Right forelimb (tissue), 1 donor: Measurements from ENCODE around the gene CFAP99.

Experiments
- DNase-seq: peaks from one replicate; pipeline ENCODE4 v3.0.0-alpha.2; 2018

The CFAP99 gene

DNA sequence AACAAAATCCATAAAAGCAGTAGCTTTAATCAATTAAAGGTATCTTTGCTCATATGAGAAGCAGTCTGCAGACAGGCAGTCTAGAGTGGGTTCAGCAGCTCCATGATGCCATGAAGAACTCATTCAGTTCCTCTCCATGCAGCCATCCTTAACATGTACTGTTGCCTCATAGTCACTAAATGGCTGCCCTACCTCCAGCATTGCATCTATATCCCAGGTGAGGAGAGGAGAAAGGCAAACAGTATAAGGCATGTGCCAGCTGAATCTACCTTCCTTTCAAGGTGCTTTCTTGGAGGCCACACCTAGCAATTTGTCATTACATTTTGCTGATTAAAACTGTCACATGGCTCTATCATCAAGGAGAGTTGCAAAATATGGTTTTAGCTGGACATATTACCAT is 13.2 kb downstream of the CFAP99 start:
- DNase-seq = no peak

DNA sequence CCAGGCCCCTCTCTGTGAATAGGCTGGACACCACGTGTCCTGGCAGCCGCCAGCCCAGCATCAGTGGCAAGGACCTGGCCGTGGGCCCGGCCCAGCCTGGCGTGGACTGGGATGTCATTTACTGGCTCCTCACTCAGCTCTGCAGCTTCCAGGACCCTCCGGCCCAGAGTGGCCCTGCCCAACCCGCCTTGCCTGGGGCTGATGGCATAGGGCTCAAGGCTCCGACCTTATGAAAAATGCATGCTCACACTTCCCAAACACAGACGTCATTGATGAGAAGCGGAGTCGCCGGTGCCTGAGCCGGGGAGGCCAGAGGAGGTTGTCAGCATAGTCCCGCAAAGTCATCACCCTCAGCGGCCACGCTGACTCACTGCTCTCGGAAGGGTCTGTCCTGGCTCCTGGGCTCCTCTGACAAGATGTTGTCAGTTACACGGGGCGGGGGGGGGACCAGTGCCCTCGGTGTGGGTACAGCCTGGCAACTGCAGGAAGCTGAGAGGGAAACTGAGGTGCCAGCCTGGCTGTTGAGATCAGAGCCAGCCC is 14.3 kb downstream of the CFAP99 start:
- no peak for DNase-seq

DNA sequence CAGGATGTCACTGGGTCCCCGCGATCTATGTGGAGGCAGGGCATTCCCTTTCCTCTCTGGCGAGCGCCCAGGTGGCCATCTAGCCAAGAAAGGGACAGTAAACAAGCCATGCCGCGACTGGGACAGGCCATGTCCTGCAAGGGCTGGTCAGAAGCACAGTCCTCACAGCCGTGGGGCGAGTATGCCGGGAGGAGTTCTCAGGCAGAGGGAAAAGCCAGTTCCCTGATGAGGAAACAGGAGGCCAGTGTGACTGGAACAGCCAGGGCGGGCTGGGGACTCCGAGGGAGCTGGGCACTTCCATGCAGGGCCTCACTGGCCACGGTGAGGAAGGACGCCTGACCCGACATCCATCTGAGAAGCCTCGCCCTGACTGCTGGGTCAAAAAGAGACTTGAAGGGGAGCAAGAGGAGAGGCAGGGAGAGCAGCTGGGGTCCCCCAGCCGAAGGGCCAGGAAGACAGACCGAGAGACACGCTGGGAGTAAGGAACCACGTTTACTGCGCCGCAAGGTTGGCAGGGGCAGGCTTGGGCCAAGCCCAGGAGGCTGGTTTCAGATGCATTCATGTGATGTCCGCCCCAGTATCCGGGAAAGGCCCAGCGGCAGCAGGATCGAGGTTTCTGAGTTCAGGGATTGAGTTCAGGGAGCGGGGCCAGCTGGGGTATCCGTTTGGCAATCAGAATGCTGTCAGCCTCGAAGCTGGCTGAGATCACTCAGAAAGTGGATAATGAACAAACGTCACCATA is 15.0 kb downstream of the CFAP99 start:
- no peak for DNase-seq

DNA sequence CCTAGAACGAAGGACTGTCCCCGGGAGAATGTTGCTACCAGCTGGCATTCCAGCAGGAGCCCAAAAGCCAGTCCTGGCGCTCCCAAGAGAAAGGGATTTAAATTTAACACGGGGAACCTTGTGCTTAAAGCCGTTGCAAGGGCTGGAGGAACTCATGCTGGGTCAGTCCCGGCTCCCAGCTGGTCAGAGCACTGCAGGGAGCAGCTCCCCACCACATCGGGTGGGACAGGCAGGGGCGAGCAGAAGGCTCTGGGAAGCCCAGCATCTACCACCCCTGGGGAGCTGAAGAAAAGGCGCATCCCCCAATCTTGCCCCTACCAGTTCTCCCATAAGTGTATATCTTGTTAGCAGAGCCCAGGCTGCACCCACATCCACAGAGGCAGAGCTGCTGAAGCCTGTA is 15.7 kb downstream of the CFAP99 start:
- no peak for DNase-seq

DNA sequence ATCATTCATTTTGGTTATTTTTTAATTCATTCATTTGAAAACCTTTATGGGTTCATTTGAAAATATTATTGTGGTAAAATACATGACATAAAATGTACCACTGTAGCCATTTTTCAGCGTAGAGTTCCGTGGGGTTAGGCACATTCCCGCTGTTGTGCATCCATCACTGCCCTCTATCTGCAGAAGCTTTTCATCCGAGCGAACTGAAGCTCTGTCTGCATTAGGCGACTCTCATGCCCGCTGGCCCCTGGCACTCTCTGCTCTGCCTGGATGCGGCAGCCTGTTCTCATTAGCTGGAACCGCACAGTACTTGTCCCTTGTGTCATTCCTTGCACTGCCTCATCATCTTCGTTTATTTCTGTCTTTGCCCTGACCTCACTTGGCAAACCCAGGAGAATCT is 17.5 kb downstream of the CFAP99 start:
- DNase-seq = no peak

DNA sequence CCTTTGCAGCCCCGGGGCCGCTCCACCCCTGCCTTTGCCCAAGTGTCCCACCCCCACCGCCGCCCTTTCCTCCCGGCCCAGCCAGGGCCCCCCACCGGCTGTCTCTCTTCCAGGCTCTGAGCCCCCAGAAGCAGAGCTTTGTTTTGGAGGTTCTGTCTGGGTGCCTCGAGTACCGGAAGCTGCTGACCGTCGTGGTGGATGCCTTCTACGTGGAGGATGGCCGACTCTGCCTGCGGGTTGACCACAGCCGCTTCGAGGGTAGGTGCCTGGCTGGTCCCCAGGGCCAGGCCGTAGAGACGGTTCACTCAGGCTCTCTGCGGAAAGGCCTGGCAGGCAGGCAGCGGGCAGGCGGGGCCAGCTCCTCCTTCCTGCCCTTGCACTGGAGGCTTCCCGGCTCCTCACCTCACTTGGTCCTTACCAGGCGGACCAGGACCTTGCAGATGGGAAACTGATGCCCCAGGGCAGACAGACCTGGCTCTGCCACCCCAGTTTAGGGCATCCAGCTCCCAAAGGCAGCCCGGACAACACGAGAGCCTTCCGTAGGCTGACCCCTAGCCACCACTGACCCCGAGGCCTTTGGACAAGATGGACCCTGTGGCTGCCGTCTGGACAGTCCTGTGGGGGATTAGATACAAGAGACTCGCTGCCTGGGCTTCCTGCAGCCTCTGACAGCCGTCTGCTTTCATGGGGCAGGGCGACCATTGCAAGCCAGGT is 18.2 kb downstream of the CFAP99 start:
- no peak for DNase-seq

DNA sequence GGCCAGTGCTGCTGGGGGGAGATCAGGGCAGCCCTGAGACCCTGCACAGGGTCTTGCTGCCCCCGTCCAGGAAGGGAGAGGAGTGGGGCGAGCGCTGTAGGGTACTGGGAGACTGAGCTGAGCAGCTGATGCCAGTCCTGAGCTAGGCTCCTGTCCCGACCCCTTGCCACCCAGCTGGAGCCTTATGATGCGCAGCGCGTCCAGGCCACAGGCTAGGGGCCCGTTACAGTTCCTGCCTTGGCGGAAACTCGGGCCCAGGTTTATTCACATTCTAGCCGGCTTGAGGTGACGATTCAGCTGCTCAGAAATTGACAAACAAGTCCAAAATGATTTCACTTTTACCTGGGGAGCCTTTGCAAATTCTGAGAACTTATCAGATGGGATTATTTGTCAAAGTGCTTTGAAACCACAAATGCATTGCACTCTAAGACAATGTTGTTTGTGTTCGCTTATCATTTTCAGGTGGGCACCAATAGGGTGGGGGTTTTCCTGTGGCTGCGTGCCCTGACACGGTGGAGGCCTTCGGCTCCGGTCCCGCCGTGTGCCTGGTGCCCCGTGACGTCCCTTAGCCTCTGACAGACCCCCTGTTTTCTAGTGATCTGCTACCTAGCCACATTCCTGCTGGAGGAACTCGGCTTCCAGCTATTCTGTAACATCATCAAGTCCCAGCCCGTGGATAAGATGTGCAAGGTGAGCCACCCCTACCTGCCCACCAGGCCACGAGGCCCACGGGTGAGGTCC is 18.9 kb downstream of the CFAP99 start:
- DNase-seq = no peak

DNA sequence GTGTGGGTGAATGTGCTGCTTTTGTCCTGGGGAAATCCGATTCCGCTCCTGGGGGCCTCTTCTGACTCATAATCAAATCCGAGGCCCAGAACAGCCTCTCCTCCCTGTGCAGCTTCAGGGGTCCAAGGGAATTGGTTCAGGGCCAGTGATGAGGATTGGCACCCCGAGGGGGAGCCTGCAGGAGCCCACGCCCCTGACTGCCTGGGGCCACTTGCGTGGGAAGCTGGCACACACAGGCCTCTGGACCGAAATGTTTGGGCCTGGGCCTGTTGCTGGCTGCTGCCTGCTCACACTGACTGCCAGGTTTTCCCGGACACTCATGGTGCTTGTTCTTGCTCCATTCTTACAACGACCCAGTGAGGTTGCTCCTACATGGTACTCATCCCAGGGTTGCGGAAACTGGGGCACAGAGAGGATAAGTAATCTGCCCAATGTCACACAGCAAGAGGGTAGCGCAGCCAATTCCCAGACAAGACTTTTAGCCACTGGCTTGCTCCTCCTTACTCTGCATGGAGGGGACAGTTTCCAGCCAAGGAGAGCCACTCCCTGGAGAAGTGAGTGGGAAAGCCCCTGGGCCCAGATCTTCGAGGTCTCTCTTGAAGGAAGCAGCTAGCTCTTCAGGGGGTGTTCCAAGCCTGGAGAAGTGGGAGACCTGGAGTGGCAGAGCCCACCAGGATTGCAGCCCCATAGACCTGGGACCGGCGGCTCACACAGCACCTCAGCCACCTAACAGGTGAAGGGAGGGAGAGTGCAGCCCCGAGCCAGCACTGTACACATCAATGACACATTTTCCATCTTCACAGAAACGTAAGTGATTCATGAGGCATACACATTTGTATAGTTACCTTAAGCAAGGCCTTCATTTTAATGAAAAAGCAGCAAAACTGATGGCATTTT is 20.3 kb downstream of the CFAP99 start:
- no peak for DNase-seq

DNA sequence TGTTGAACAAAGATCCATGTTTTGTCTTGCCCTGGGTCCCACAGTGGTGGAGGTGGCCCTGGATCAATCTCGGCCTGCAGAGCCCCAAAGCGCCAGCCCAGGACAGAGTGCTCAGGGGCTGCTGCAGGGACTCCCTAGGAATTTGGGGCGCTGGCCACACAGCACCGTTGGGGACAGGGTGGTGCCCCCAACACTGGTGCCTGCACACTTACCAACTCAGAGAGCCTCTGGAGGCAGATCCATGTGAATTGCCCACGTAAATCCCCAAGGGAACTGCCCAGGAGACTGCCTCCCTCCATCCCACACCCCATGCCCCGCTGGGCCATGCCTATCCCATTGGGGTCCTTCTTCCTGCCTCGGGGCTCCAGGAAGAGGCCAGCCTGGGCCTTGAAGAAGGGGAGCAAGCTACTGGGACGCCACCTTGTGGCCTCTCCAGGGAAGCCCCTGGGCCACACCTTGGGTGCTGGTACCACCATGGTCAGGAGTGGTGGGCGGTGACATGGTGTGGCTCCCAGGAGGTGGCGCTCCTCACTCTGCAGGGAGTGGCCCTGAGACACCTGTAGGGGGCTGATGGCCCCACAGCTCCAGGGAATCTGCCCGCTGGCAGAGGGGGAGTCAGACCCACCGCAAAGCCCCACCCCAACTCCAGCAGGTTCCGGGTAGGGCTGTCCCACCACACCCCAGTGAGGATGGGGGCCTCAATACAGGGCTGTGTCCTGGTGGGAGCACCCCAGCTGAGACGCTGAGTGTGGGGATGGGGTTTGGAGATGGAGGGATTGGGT is 22.8 kb downstream of the CFAP99 start:
- no peak for DNase-seq

DNA sequence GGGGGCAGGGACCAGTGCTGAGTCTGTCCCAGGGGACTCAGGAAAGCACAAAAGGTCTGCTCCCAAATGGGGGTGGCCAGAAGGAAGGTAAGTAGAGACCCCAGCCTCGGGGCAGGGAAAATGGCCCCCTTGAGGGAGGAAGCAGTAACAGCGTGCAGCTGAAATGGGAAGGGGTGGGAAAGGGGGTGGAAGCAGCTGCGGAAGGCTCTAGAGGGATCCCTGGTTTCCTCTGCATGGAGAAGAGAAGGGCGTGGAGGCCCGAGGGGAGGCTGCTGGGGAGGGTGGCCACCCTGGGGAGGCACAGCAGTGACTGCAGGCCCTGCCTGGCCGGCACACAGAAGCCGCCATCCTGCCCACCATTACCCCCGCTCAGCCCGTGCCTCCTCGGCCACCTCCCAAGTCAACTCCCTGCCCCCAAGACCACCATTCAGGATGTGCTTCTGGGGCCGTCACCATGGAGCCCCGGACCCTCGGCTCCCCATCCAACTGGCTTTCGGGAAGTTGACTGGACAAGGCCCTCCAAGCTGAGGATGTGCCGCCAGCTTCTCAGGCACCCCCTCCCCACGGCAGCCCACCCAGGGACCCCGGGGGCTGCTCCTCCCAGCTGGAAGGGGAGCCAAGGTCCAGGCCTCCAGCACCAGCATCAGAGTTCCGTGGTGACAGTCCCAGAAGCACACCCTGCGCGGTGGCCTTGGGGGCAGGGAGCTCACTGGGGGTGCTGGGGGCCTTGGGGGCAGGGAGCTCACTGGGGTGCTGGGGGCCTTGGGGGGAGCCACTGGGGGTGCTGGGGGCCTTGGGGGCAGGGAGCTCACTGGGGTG is 23.6 kb downstream of the CFAP99 start:
- DNase-seq = no peak

DNA sequence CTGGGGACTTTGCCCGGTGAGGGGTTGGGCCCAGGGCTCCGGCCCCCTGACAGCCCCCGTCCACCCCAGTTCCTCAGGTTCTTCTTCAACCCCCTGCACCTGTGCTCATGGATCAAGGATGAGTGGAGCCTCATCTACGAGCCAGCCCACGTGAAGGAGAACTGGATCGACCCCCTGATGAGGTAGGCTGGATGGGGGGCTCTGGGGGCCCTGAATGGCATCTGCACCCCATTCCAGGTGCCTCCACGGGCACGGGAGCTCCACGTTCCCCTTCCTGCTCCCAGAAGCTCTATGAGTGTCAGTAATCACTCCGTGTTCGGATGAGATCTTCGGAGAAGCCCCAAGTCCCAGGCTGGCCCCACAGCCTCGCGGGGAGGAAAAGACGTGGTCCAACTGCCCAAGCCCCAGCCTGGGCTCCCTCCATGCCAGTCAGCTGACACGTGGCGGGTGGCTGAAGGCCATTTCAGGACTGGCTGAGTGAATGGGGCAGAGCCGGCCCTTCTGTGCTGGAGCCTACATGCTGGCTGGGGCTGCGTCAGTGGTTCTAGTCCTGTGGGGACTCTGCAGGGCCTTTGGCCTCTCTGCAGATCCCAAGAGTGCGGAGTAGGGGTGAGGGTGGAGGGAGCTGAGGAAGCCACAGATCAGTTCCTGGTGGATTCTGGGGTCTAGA is 24.4 kb downstream of the CFAP99 start:
- DNase-seq = no peak

DNA sequence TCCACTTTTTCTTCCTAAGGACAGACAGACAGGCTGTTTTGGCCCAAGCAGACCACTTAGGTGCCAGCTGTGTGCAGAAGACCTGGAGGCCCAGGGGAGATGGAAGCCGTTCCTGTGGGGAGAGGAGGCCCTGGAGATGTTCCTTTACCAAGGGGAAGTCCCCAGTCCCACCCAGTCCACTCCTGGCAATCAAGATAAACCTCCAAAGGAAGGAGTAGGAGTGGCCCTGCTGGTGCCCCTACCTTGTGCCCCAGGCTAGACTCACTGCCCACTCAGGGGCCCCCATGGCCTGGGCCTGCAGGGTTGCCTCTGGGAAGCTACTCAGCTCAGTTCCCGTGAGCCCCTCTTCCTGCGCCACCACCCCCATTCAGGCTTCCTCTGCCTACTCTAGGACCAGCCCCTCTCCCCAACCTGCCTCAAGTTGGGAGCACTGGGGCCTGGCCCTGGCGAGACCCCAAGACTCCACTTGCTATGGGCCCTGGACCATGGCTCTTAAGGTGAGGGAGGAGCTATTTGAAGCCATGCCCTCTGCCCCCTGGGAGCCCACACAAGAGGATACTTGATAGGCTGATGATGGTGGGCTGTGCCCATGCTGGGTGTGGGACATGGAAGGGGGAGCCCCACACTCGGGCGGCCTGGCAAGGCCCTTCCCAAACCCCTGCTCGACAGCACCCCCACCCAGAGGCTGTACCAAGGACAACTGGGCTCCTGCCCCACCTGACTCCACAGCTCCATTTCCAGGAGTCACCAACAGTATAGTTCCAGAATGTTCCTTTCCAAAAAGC is 25.4 kb downstream of the CFAP99 start:
- no peak for DNase-seq

DNA sequence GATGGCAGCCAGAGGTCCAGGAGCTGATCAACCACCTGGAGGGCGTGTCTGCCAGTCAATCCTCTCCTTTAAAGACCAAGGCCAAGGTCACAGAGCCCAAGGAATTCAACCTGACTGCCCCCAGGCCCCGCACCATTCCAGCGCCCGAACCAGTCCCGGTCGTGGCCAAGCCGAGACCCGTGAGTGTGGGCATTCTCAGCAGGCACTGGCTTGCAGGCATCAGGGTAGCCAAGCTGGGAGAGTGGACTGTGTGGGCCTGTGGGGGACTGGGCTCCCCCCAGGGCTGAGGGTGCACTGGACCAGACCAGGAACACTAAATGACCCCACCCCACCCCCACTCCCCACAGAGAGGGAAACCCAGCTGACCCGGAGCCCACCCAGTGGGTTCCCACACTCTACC is 26.4 kb downstream of the CFAP99 start:
- DNase-seq = no peak

DNA sequence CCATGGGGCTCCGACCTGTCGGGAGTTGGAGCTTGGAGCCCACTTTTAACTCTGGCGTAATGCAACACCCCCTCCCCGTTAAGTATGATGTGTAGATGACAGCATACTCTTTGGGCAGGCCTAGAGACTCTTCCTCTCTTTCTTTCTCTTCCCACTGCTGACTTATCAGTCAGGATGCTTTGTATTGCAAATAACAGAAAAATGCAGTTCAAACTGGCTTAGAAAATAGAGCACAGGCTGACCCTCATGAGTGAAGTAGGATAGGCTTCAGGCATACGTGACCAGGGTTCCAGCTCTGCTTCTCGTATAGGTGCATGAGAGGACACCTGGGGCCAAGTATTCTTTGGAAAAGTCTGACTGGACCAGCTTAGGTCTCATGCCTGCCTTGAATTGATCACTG is 26.8 kb downstream of the CFAP99 start:
- DNase-seq = no peak

DNA sequence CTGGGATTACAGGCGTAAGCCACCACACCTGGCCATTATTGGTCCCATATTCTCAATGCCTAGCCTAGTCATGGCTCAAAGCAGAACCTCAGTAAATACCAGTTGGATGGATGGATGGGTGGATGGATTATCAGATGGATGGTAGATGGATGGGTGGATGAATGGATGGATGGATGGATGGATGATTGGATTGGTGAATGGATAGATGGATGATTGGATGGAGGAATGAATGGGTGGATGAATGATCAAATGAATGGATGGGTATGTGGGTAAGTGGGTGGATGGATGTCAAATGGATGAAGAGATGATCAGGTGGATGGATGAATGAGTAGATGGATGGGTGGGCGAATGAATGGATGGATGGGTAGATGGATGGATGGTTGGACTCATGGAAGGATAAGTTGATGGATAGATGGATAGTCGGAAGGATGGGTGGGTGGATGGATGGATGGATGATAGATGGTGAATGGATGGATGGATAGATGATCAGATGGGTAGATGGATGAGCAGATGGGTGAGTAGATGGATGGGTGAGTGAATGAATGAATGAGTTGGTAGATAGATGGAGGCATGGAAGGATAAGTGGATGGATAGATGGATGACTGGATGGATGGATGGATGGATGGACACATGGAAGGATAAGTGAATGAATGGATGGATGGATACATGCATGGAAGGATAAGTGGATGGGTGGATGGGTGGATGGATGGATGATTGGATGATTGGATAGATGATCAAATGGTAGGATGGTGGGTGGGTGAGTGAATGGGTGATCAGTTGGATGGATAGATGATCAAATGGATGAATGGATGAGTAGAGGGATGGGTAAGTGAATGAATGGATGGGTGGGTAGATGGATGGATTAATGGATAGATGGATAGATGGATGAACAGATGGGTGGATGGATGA is 28.2 kb downstream of the CFAP99 start:
- DNase-seq = no peak

DNA sequence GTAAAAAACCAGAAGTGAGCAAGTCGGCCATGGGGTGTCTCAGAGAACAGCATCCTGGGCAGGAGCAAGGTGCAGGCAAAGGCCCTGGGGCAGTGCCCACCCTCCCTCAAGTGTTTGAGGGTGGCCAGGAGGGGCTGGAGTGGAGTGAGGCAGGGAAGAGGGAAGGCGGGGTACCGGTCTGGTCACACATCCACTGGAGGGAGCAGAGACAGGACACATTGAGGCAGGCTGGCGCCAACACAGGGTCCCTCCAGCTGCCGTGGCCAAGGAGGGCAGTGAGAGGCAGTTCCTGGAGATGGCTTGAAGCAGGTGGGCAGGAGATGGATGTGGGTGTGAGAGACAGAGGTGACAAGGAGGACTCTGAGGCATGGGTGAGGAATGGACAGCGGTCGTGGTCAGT is 29.8 kb downstream of the CFAP99 start:
- DNase-seq = no peak

DNA sequence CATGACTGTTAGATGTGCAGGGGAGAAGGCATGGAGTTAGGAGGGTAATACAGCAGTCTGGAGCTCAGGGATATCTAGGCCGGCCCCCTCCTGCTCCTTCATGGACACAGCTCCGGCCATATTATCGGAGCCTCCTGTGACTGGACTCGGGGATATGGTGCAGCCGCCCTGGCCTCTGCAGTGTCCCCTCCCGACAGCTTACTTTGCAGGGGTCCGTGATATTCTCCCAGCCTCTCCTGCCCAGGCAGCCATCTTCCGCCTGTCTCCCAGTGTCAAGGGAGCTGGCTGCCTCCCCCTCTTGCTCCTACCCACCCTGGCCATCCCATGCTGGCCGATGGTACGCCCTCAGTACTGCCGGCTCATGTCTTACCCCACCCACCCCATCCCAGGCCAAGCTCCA is 30.3 kb downstream of the CFAP99 start:
- DNase-seq = no peak
